ENCODE data around the gene RNF212B.
"Not testable (repeated sequence)": the region's sequence is repeated elsewhere in the genome, so short reads cannot be mapped to it uniquely, and the experiment has no call there.

RNF212B gene

DNA sequence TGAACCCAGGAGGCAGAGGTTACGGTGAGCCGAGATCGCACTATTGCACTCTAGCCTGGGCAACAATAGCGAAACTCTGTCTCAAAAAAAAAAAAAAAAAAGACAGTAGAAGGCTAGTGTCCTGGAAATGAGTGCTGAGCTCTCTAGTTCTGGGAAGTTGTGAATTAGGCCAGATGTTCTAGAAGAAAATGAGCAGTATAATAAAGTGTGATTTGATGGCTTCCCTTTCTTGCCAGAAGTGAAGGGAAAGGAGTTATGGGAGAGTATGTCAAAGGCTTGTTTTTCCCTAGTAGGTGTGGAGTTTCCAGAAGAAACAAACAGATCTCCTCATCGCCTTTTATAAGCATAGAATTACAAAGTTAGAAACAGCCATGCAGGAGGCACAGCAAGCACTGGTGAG is 20.5 kb downstream of the RNF212B start:
- Histone ChIP-seq H2AFZ (ENCODE audit: low read length) (no peak overlapping the region), H3K27me3 (ENCODE audit: insufficient read depth, low read length) (no peaks in the 10 kb centered on the region; the same call in 1 of the 2 replicates)

GRCh38 chr14:23259426-23259825 is 21.7 kb downstream of the RNF212B start:
- no peaks in the 10 kb centered on the region for H3K9me2 ChIP-seq (ENCODE audit: low read depth, low read length)
- no peaks in the 10 kb centered on the region for H4K20me1 ChIP-seq (ENCODE audit: insufficient read depth, low read length)
- H3K4me3 ChIP-seq (ENCODE audit: low read depth, low read length, poor library complexity, severe bottlenecking) = no peak overlapping the region
- H2AFZ ChIP-seq (ENCODE audit: low read length) = no peak overlapping the region
- H3K36me3 ChIP-seq (ENCODE audit: insufficient read depth, low read length) = no peaks in the 10 kb centered on the region
- H3F3A ChIP-seq (ENCODE audit: insufficient read depth, low read length) = no peaks in the 10 kb centered on the region
- H3K27me3 ChIP-seq (ENCODE audit: insufficient read depth, low read length) = no peaks in the 10 kb centered on the region
- no peak for TF ChIP-seq EZH2 (IDR thresholded peaks at IDR 0.05; ENCODE audit: borderline replicate concordance, low read length)
- TF ChIP-seq CTCF (IDR thresholded peaks at IDR 0.05; ENCODE audit: low read length) = no peak
- H3K9ac ChIP-seq (ENCODE audit: low read length) = no peak overlapping the region
- no peak overlapping the region for H3K27ac ChIP-seq (ENCODE audit: low read depth, low read length, poor library complexity, severe bottlenecking)
- no peaks in the 10 kb centered on the region for H3K4me1 ChIP-seq (ENCODE audit: insufficient read depth, low read length, severe bottlenecking)
- H3K79me2 ChIP-seq (ENCODE audit: insufficient read depth, low read length) = no peaks in the 10 kb centered on the region
- no peaks in the 10 kb centered on the region for H3K9me3 ChIP-seq (ENCODE audit: low read length)
- no peak overlapping the region for H3K4me2 ChIP-seq (ENCODE audit: low read length)

More for the DNA sequence above, 20.5 kb downstream of the RNF212B start:
- H3K4me1 ChIP-seq (ENCODE audit: insufficient read depth, low read length, severe bottlenecking) = no peaks in the 10 kb centered on the region
- TF ChIP-seq CTCF (IDR thresholded peaks at IDR 0.05; ENCODE audit: low read length) (no peak), EZH2 (IDR thresholded peaks at IDR 0.05; ENCODE audit: borderline replicate concordance, low read length) (no peak)
- no peaks in the 10 kb centered on the region for H3K36me3 ChIP-seq (ENCODE audit: insufficient read depth, low read length)
- no peak overlapping the region for H3K4me2 ChIP-seq (ENCODE audit: low read length)
- H3K79me2 ChIP-seq (ENCODE audit: insufficient read depth, low read length) = no peaks in the 10 kb centered on the region
- no peak overlapping the region for H3K27ac ChIP-seq (ENCODE audit: low read depth, low read length, poor library complexity, severe bottlenecking)
- no peak overlapping the region for H3K4me3 ChIP-seq (ENCODE audit: low read depth, low read length, poor library complexity, severe bottlenecking)
- no peaks in the 10 kb centered on the region for H4K20me1 ChIP-seq (ENCODE audit: insufficient read depth, low read length)
- no peaks in the 10 kb centered on the region for H3K9me3 ChIP-seq (ENCODE audit: low read length)
- H3K9ac ChIP-seq (ENCODE audit: low read length) = no peak overlapping the region
- H3F3A ChIP-seq (ENCODE audit: insufficient read depth, low read length) = no peaks in the 10 kb centered on the region
- no peaks in the 10 kb centered on the region for H3K9me2 ChIP-seq (ENCODE audit: low read depth, low read length)

- H3K9me3 ChIP-seq (ENCODE audit: low read length); H2AFZ ChIP-seq (ENCODE audit: low read length); H3K27me3 ChIP-seq (ENCODE audit: insufficient read depth, low read length); H3K4me2 ChIP-seq (ENCODE audit: low read length); H4K20me1 ChIP-seq (ENCODE audit: insufficient read depth, low read length); H3K27ac ChIP-seq (ENCODE audit: low read depth, low read length, poor library complexity, severe bottlenecking); H3K9ac ChIP-seq (ENCODE audit: low read length); H3K79me2 ChIP-seq (ENCODE audit: insufficient read depth, low read length); H3K4me3 ChIP-seq (ENCODE audit: low read depth, low read length, poor library complexity, severe bottlenecking); H3K36me3 ChIP-seq (ENCODE audit: insufficient read depth, low read length); H3K4me1 ChIP-seq (ENCODE audit: insufficient read depth, low read length, severe bottlenecking); H3F3A ChIP-seq (ENCODE audit: insufficient read depth, low read length); H3K9me2 ChIP-seq (ENCODE audit: low read depth, low read length): not testable (repeated sequence)
Observed at GRCh38 chr14:23260849-23261248, 23.1 kb downstream of the RNF212B start.

DNA sequence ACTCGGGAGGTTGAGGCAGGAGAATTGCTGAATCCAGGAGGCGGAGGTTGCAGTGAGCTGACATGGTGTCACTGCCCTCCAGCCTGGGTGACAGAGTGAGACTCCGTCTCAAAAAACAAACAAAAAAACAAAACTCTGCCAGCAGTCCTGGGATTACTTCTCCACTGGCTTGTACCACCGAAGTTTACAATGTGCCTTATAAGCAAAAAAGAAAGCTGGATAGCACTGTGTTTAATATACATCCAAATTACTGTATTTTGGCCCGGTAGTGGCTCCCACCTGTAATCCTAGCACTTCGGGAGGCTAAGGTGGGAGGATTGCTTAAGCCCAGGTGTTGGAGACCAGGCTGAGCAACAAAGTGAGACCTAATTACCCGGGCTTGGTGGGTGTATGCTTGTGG is 31.5 kb downstream of the RNF212B start:
- Histone ChIP-seq H4K20me1 (ENCODE audit: insufficient read depth, low read length) (no peaks in the 10 kb centered on the region), H3K9ac (ENCODE audit: low read length) (no peak overlapping the region), H3F3A (ENCODE audit: insufficient read depth, low read length) (peaks cover 3% of the 10 kb centered on the region; the same call in 1 of the 2 replicates), H3K27ac (ENCODE audit: low read depth, low read length, poor library complexity, severe bottlenecking) (no peak overlapping the region), H3K9me2 (ENCODE audit: low read depth, low read length) (no peaks in the 10 kb centered on the region), H3K9me3 (ENCODE audit: low read length) (no peaks in the 10 kb centered on the region), H3K4me1 (ENCODE audit: insufficient read depth, low read length, severe bottlenecking) (no peaks in the 10 kb centered on the region), H3K27me3 (ENCODE audit: insufficient read depth, low read length) (no peaks in the 10 kb centered on the region), H3K36me3 (ENCODE audit: insufficient read depth, low read length) (no peaks in the 10 kb centered on the region), H3K79me2 (ENCODE audit: insufficient read depth, low read length) (no peaks in the 10 kb centered on the region), H3K4me3 (ENCODE audit: low read depth, low read length, poor library complexity, severe bottlenecking) (no peak overlapping the region), H2AFZ (ENCODE audit: low read length) (no peak overlapping the region), H3K4me2 (ENCODE audit: low read length) (no peak overlapping the region)
- TF ChIP-seq CTCF (IDR thresholded peaks at IDR 0.05; ENCODE audit: low read length) = no peak
- no peak for TF ChIP-seq EZH2 (IDR thresholded peaks at IDR 0.05; ENCODE audit: borderline replicate concordance, low read length)
